HG02938 (cell line): ENCODE data around the gene LSM4.
"Not testable (repeated sequence)": the region's sequence is repeated elsewhere in the genome, so short reads cannot be mapped to it uniquely, and the experiment has no call there.

Source experiments
- ATAC-seq: cut with Tn5 transposase; IDR thresholded peaks from one replicate; pipeline ENCODE4 v1.9.1; 2021; ENCODE audit warnings: mild to moderate bottlenecking, moderate library complexity; ENCODE audit not compliant: unreplicated experiment

Gene LSM4

DNA sequence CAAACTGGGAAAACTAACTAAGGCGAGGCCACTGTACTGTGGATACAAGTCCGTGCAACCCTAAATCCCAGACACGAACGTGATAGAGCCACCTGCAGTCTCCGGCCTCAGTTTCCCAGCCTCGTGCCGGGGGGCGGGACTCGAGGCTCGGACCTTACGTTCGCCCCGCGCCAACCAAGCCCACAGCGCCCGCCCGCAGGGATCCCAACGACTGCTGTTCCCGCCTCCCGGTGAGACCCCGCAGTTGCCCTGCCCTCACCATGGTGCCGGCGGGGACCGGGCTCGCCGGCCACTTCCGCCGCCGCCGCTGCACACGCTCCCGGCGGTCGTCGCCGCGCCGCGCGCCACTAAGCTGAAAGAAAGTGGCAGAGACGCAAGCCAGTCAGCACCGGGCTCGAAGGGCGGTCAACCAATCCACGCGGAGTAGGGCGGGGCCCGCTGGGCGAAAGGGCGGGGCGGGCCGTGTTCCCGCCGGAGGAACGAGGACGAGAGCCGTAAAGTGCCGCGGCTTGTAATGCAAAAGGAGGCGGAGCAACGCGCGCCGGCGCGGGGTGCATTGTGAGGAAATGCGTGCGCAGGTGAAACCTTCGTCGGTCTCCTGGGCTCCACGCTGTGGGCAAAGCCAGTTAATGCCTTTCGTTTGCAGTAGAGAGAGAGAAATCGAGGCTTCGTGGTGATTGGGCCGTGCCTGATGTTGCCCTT is at the start of gene LSM4:
LSM4 (minus strand) TSS at position 318 of the 702 bp plus-strand sequence; CDS start at position 262, 56 bp downstream.
- peak; percentile 84 for ATAC-seq

- ATAC-seq = no peak
Observed at GRCh38 chr19:18368504-18369222, 45.8 kb upstream of the LSM4 start.

GRCh38 chr19:18366021-18366435 is 43.2 kb upstream of the LSM4 start:
- ATAC-seq = no peak

GRCh38 chr19:18364826-18365528 is 42.1 kb upstream of the LSM4 start:
- no peak for ATAC-seq

DNA sequence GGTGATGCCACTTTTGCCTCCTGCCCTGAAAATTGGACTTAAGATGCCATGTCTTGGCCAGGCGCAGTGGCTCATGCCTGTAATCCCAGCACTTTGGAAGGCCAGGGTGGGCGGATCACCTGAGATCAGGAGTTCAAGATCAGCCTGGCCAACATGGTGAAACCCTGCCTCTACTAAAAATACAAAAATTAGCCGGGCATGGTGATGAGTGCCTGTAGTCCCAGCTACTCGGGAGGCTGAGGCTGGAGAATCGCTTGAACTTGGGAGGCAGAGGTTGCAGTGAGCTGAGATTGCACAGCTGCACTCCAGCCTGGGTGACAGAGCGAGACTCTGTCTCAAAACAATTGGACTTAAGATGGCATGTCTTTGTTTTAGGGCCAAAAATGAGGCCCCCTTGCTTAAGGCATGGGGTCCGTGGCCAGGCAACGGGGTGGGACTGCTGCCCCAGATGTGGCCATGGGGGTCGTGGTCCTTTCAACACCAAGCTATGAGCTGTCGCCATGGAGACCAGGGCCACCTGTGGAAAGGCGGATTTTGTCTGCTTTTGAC is 41.5 kb upstream of the LSM4 start:
- ATAC-seq = not testable (repeated sequence)

DNA sequence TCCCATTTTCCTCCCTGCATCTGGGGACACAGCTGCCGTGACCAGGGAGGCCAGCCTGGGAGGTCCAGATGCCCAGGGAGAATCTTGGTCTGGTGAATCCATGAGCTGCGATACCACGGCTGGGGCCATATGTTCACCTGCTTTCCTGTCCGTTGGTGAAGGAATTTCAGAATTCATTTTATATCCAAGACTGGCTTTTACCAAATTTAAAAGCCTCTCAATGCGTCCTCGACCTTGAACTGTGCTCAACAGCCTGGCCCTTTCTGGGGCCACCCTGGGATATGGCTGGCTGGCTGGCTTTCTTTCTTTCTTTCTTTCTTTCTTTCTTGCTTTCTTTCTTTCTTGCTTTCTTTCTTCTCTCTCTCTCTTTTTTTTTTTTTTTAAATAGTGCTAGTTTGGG is 40.9 kb upstream of the LSM4 start:
- ATAC-seq = no peak

GRCh38 chr19:18362934-18363542 is 40.2 kb upstream of the LSM4 start:
- no peak for ATAC-seq

DNA sequence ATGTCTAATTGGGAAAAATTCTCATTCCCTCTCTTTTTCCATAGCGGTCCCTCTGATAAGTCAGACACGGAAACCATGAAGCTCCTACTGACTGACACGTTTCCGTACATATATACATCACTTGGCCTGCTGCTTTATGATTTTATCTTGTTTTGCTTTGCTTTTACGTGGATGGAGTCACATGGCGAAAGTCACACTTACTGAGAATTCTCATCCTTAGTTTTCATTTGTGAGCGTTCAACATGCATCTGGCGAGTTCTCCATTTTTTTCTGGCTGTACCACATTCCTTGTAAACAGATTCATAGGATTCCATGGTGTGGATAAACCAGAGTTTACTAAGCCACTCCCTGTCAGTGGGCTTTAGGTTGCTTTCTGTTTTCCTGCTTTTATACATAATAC is 38.8 kb upstream of the LSM4 start:
- ATAC-seq = no peak

GRCh38 chr19:18357041-18357440 is 34.2 kb upstream of the LSM4 start:
- ATAC-seq = no peak

GRCh38 chr19:18354743-18355142 is 31.9 kb upstream of the LSM4 start:
- not testable (repeated sequence) for ATAC-seq

DNA sequence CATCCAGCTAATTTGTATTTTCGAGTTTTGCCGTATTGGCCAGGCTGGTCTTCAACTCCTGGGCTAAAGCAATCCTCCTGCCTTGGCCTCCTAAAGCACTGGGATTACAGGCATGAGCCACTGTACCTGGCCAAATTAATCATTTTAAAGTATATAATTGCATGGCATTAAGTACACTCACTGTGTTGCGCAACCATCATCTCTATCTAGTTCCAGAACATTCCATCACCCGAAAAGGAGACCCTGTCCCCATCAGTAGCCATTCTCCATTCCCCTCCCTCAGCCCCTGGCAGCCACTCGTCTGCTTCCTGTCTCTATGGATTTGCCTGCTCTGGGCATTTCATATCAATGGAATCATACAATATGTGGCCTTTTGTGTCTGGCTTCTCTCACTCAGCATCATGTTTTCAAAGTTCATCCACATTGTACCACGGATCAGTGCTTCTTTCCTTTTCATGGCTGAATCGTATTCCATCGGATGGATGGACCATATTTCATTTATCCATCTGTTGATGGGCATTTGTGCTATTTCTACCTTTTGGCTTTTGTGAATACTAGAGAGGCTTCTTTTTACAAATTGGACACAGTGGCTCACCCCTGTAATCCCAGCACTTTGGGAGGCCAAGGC is 30.6 kb upstream of the LSM4 start:
- ATAC-seq = no peak

GRCh38 chr19:18351544-18351943 is 28.7 kb upstream of the LSM4 start:
- ATAC-seq = no peak

- no peak for ATAC-seq
Observed at GRCh38 chr19:18350490-18350889, 27.6 kb upstream of the LSM4 start.

GRCh38 chr19:18349524-18350128 is 26.8 kb upstream of the LSM4 start:
- ATAC-seq = no peak

- ATAC-seq = not testable (repeated sequence)
Observed at GRCh38 chr19:18348818-18349339, 26.0 kb upstream of the LSM4 start.

DNA sequence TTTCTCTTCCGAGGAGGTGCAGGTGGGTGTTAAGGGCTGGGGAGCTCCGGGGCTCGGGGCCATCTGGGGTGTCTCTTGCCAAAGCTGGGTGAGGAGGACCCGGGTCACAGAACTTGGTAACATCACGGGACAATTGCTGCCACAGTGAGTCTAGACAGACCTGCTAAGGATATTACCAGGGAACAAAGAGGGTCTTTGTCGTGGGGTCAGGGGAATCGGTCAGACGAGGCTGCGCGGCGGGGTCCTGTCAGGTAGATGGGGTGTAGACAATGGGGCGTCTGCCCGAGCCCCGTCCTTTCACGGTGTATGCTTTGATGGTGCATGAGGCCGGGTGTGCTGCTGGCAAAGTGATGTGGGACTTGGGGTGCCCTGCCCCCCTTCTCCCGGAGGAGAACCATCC is 25.3 kb upstream of the LSM4 start:
- no peak for ATAC-seq

DNA sequence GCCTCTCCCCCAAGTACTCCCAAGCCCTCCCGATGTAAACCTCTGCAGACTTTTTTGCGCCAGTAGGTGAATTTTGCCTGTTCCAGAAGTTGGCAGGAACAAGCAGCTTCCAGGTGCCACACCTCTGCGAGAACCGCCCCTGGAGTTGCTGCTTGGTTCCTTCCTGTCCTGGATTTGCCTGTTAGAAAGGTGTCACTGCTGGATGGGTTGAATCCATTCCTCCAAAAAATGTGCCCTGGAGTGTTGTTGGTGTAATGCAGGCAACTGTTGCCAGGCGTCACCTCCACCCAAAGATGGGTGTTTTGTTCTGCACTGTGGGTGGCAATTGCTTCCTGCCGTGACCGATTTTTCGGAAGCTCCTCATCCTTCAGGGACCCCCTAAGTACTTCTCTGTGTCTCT is 23.2 kb upstream of the LSM4 start:
- ATAC-seq = no peak

- ATAC-seq = no peak
Observed at GRCh38 chr19:18345296-18345695, 22.4 kb upstream of the LSM4 start.

DNA sequence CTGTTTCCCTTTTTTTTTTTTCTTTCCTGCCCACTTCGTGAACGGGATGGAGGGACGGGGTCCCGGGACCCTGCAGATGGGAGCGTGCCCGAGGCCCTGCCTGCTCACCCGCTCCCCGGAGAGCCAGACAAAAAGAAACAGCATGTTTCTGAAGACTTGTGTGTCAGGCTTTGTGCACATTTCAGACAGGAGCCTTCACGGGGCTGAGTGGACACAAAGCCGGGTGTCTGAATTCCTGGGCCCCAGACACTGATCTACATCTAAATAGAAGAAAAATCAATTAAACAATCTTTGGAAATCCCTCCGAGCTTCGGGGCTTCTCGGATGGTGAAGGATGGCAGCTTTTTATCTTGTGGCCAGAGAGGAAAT is 21.7 kb upstream of the LSM4 start:
- ATAC-seq = no peak

GRCh38 chr19:18342090-18342632 is 19.3 kb upstream of the LSM4 start:
- no peak for ATAC-seq
